ENCODE data around the gene EPN3.

The EPN3 gene

GRCh38 chr17:50581316-50581715 is 48.8 kb downstream of the EPN3 start:
- H3K27me3 ChIP-seq (ENCODE audit: insufficient read depth, low read length, poor library complexity): no peaks in the 10 kb centered on the region
- H3K23ac ChIP-seq (ENCODE audit: low read length): no peak overlapping the region
- no peak overlapping the region for H2BK15ac ChIP-seq (replicated peaks; ENCODE audit: low read depth)
- no peak overlapping the region for H3K4me2 ChIP-seq (ENCODE audit: low read length)
- no peak overlapping the region for H3K18ac ChIP-seq (ENCODE audit: low read length)
- no peak overlapping the region for H3K27ac ChIP-seq (ENCODE audit: low read depth, low read length)
- H3K56ac ChIP-seq (ENCODE audit: low read length): no peak overlapping the region
- H3K36me3 ChIP-seq (ENCODE audit: control insufficient read depth, insufficient read depth, low read length): no peaks in the 10 kb centered on the region
- H2AK5ac ChIP-seq (ENCODE audit: low read length): no peak overlapping the region
- H2BK5ac ChIP-seq (ENCODE audit: low read length): no peak overlapping the region
- H3K9ac ChIP-seq (ENCODE audit: low read length): no peak overlapping the region
- no peaks in the 10 kb centered on the region for H3K79me1 ChIP-seq (ENCODE audit: low read length)
- no peak overlapping the region for H3K4me3 ChIP-seq (ENCODE audit: low read length)
- H3K4me1 ChIP-seq (ENCODE audit: control insufficient read depth, low read depth, low read length): peaks cover 2% of the 10 kb centered on the region
- WGBS (ENCODE audit: extremely low coverage, insufficient coverage, low lambda C conversion rate): no CpG with 5 or more reads among the region's 12 CpGs
- H4K5ac ChIP-seq (ENCODE audit: low read length): no peak overlapping the region
- H4K8ac ChIP-seq (ENCODE audit: low read depth, low read length): no peak overlapping the region
- no peak for DNase-seq
- H3K4ac ChIP-seq (ENCODE audit: low read depth, low read length): no peak overlapping the region
- H2BK120ac ChIP-seq (ENCODE audit: low read depth, low read length): no peak overlapping the region
- H3K79me2 ChIP-seq (ENCODE audit: control insufficient read depth, insufficient read depth, low read length): no peaks in the 10 kb centered on the region

GRCh38 chr17:50582741-50583140 is 50.2 kb downstream of the EPN3 start:
- Histone ChIP-seq H3K27ac (ENCODE audit: low read depth, low read length) (no peak overlapping the region), H3K36me3 (ENCODE audit: control insufficient read depth, insufficient read depth, low read length) (no peaks in the 10 kb centered on the region), H3K27me3 (ENCODE audit: insufficient read depth, low read length, poor library complexity) (no peaks in the 10 kb centered on the region), H3K4ac (ENCODE audit: low read depth, low read length) (no peak overlapping the region), H3K79me1 (ENCODE audit: low read length) (no peaks in the 10 kb centered on the region), H4K8ac (ENCODE audit: low read depth, low read length) (no peak overlapping the region), H3K18ac (ENCODE audit: low read length) (no peak overlapping the region), H3K56ac (ENCODE audit: low read length) (no peak overlapping the region), H3K9ac (ENCODE audit: low read length) (no peak overlapping the region), H3K23ac (ENCODE audit: low read length) (no peak overlapping the region), H2AK5ac (ENCODE audit: low read length) (no peak overlapping the region), H3K79me2 (ENCODE audit: control insufficient read depth, insufficient read depth, low read length) (no peaks in the 10 kb centered on the region), H2BK120ac (ENCODE audit: low read depth, low read length) (no peak overlapping the region), H2BK15ac (replicated peaks; ENCODE audit: low read depth) (no peak overlapping the region), H3K4me2 (ENCODE audit: low read length) (no peak overlapping the region), H2BK5ac (ENCODE audit: low read length) (no peak overlapping the region), H4K5ac (ENCODE audit: low read length) (no peak overlapping the region), H3K4me3 (ENCODE audit: low read length) (no peak overlapping the region), H3K4me1 (ENCODE audit: control insufficient read depth, low read depth, low read length) (peaks cover 4% of the 10 kb centered on the region)
- WGBS (ENCODE audit: extremely low coverage, insufficient coverage, low lambda C conversion rate): no CpG with 5 or more reads among the region's 2 CpGs
- DNase-seq: no peak

- no peak for DNase-seq
- Histone ChIP-seq H2BK5ac (ENCODE audit: low read length) (no peak overlapping the region), H3K79me2 (ENCODE audit: control insufficient read depth, insufficient read depth, low read length) (no peaks in the 10 kb centered on the region), H2BK120ac (ENCODE audit: low read depth, low read length) (no peak overlapping the region), H2AK5ac (ENCODE audit: low read length) (no peak overlapping the region), H3K4ac (ENCODE audit: low read depth, low read length) (no peak overlapping the region), H2BK15ac (replicated peaks; ENCODE audit: low read depth) (no peak overlapping the region), H3K27ac (ENCODE audit: low read depth, low read length) (no peak overlapping the region), H3K36me3 (ENCODE audit: control insufficient read depth, insufficient read depth, low read length) (no peaks in the 10 kb centered on the region), H3K18ac (ENCODE audit: low read length) (no peak overlapping the region), H3K4me3 (ENCODE audit: low read length) (no peak overlapping the region), H3K27me3 (ENCODE audit: insufficient read depth, low read length, poor library complexity) (no peaks in the 10 kb centered on the region), H4K5ac (ENCODE audit: low read length) (no peak overlapping the region), H3K79me1 (ENCODE audit: low read length) (no peaks in the 10 kb centered on the region), H3K4me1 (ENCODE audit: control insufficient read depth, low read depth, low read length) (peaks cover 4% of the 10 kb centered on the region), H3K9ac (ENCODE audit: low read length) (no peak overlapping the region), H3K23ac (ENCODE audit: low read length) (no peak overlapping the region), H3K4me2 (ENCODE audit: low read length) (no peak overlapping the region), H3K56ac (ENCODE audit: low read length) (no peak overlapping the region), H4K8ac (ENCODE audit: low read depth, low read length) (no peak overlapping the region)
- no CpG with 5 or more reads among the region's 7 CpGs for WGBS (ENCODE audit: extremely low coverage, insufficient coverage, low lambda C conversion rate)
Measured at GRCh38 chr17:50583641-50584040, 51.1 kb downstream of the EPN3 start.

GRCh38 chr17:50584116-50584515 is 51.6 kb downstream of the EPN3 start:
- no peak overlapping the region for H3K27ac ChIP-seq (ENCODE audit: low read depth, low read length)
- H4K5ac ChIP-seq (ENCODE audit: low read length): no peak overlapping the region
- DNase-seq: no peak
- no peaks in the 10 kb centered on the region for H3K79me1 ChIP-seq (ENCODE audit: low read length)
- no peaks in the 10 kb centered on the region for H3K27me3 ChIP-seq (ENCODE audit: insufficient read depth, low read length, poor library complexity)
- H3K4me1 ChIP-seq (ENCODE audit: control insufficient read depth, low read depth, low read length): peaks cover 4% of the 10 kb centered on the region
- no peak overlapping the region for H2BK5ac ChIP-seq (ENCODE audit: low read length)
- H2AK5ac ChIP-seq (ENCODE audit: low read length): no peak overlapping the region
- no peak overlapping the region for H3K18ac ChIP-seq (ENCODE audit: low read length)
- H3K36me3 ChIP-seq (ENCODE audit: control insufficient read depth, insufficient read depth, low read length): no peaks in the 10 kb centered on the region
- no peak overlapping the region for H2BK15ac ChIP-seq (replicated peaks; ENCODE audit: low read depth)
- H3K79me2 ChIP-seq (ENCODE audit: control insufficient read depth, insufficient read depth, low read length): no peaks in the 10 kb centered on the region
- H4K8ac ChIP-seq (ENCODE audit: low read depth, low read length): no peak overlapping the region
- no peak overlapping the region for H3K9ac ChIP-seq (ENCODE audit: low read length)
- H3K4me3 ChIP-seq (ENCODE audit: low read length): no peak overlapping the region
- no peak overlapping the region for H3K23ac ChIP-seq (ENCODE audit: low read length)
- no peak overlapping the region for H2BK120ac ChIP-seq (ENCODE audit: low read depth, low read length)
- no peak overlapping the region for H3K4me2 ChIP-seq (ENCODE audit: low read length)
- WGBS (ENCODE audit: extremely low coverage, insufficient coverage, low lambda C conversion rate): no CpG with 5 or more reads among the region's 4 CpGs
- no peak overlapping the region for H3K4ac ChIP-seq (ENCODE audit: low read depth, low read length)
- peak overlapping the region; percentile 10 for H3K56ac ChIP-seq (ENCODE audit: low read length)

- no peak overlapping the region for H3K18ac ChIP-seq (ENCODE audit: low read length)
- no peaks in the 10 kb centered on the region for H3K79me2 ChIP-seq (ENCODE audit: control insufficient read depth, insufficient read depth, low read length)
- H3K4me2 ChIP-seq (ENCODE audit: low read length): no peak overlapping the region
- H3K4ac ChIP-seq (ENCODE audit: low read depth, low read length): no peak overlapping the region
- no peak overlapping the region for H3K56ac ChIP-seq (ENCODE audit: low read length)
- H3K36me3 ChIP-seq (ENCODE audit: control insufficient read depth, insufficient read depth, low read length): no peaks in the 10 kb centered on the region
- no peak overlapping the region for H2BK120ac ChIP-seq (ENCODE audit: low read depth, low read length)
- H3K23ac ChIP-seq (ENCODE audit: low read length): no peak overlapping the region
- no peak overlapping the region for H2BK15ac ChIP-seq (replicated peaks; ENCODE audit: low read depth)
- no peak overlapping the region for H2BK5ac ChIP-seq (ENCODE audit: low read length)
- H2AK5ac ChIP-seq (ENCODE audit: low read length): no peak overlapping the region
- H3K4me3 ChIP-seq (ENCODE audit: low read length): no peak overlapping the region
- DNase-seq: no peak
- H3K27ac ChIP-seq (ENCODE audit: low read depth, low read length): no peak overlapping the region
- H4K5ac ChIP-seq (ENCODE audit: low read length): no peak overlapping the region
- H3K27me3 ChIP-seq (ENCODE audit: insufficient read depth, low read length, poor library complexity): no peaks in the 10 kb centered on the region
- H3K4me1 ChIP-seq (ENCODE audit: control insufficient read depth, low read depth, low read length): peaks cover 4% of the 10 kb centered on the region
- H4K8ac ChIP-seq (ENCODE audit: low read depth, low read length): no peak overlapping the region
- no CpG with 5 or more reads among the region's 6 CpGs for WGBS (ENCODE audit: extremely low coverage, insufficient coverage, low lambda C conversion rate)
- no peaks in the 10 kb centered on the region for H3K79me1 ChIP-seq (ENCODE audit: low read length)
- no peak overlapping the region for H3K9ac ChIP-seq (ENCODE audit: low read length)
Measured at GRCh38 chr17:50584749-50585148, 52.2 kb downstream of the EPN3 start.

GRCh38 chr17:50585346-50585745 is 52.8 kb downstream of the EPN3 start:
- H3K79me2 ChIP-seq (ENCODE audit: control insufficient read depth, insufficient read depth, low read length): no peaks in the 10 kb centered on the region
- no peaks in the 10 kb centered on the region for H3K79me1 ChIP-seq (ENCODE audit: low read length)
- no CpG with 5 or more reads among the region's 4 CpGs for WGBS (ENCODE audit: extremely low coverage, insufficient coverage, low lambda C conversion rate)

More at GRCh38 chr17:50585346-50585745, 52.8 kb downstream of the EPN3 start:
- Histone ChIP-seq H3K36me3 (ENCODE audit: control insufficient read depth, insufficient read depth, low read length) (no peaks in the 10 kb centered on the region), H3K18ac (ENCODE audit: low read length) (no peak overlapping the region), H3K4ac (ENCODE audit: low read depth, low read length) (no peak overlapping the region), H3K4me1 (ENCODE audit: control insufficient read depth, low read depth, low read length) (peaks cover 4% of the 10 kb centered on the region), H2BK5ac (ENCODE audit: low read length) (no peak overlapping the region), H3K4me2 (ENCODE audit: low read length) (no peak overlapping the region), H2BK120ac (ENCODE audit: low read depth, low read length) (no peak overlapping the region), H3K9ac (ENCODE audit: low read length) (no peak overlapping the region), H4K8ac (ENCODE audit: low read depth, low read length) (no peak overlapping the region), H4K5ac (ENCODE audit: low read length) (no peak overlapping the region), H3K27me3 (ENCODE audit: insufficient read depth, low read length, poor library complexity) (no peaks in the 10 kb centered on the region), H3K27ac (ENCODE audit: low read depth, low read length) (no peak overlapping the region), H3K56ac (ENCODE audit: low read length) (no peak overlapping the region), H2BK15ac (replicated peaks; ENCODE audit: low read depth) (no peak overlapping the region), H3K23ac (ENCODE audit: low read length) (no peak overlapping the region), H2AK5ac (ENCODE audit: low read length) (no peak overlapping the region), H3K4me3 (ENCODE audit: low read length) (no peak overlapping the region)
- DNase-seq: no peak
